Measurements from ENCODE around the gene REG4.

Gene REG4

GRCh38 chr1:119779869-119780356, 31.3 kb downstream of the REG4 start:
- DNase-seq (ENCODE audit: low read depth in 2 of 2), result no peak

- no peak for DNase-seq (ENCODE audit: low read depth in 2 of 2)
These were observed 32.2 kb downstream of the REG4 start for GRCh38 chr1:119778886-119779560.

GRCh38 chr1:119778359-119778758, 32.9 kb downstream of the REG4 start:
- DNase-seq (ENCODE audit: low read depth in 2 of 2), result no peak

- DNase-seq (ENCODE audit: low read depth in 2 of 2), result no peak
These were observed 36.3 kb downstream of the REG4 start for GRCh38 chr1:119774746-119775490.

GRCh38 chr1:119773711-119774241, 37.5 kb downstream of the REG4 start:
- no peak for DNase-seq (ENCODE audit: low read depth in 2 of 2)

GRCh38 chr1:119772298-119772697, 39.0 kb downstream of the REG4 start:
- no peak for DNase-seq (ENCODE audit: low read depth in 2 of 2)

- DNase-seq (ENCODE audit: low read depth in 2 of 2), result no peak
These were observed 39.5 kb downstream of the REG4 start for GRCh38 chr1:119771770-119772169.

GRCh38 chr1:119771016-119771415, 40.2 kb downstream of the REG4 start:
- DNase-seq (ENCODE audit: low read depth in 2 of 2), result no peak

GRCh38 chr1:119768778-119769177, 42.5 kb downstream of the REG4 start, which contains the start of gene HMGCS2:
TSS of gene HMGCS2 (minus strand) at chr1:119768905. CDS start at chr1:119768844, 61 bp downstream.
- DNase-seq (ENCODE audit: low read depth in 2 of 2), result no peak

- no peak for DNase-seq (ENCODE audit: low read depth in 2 of 2)
These were observed 43.8 kb downstream of the REG4 start for GRCh38 chr1:119767486-119767885.

- DNase-seq (ENCODE audit: low read depth in 2 of 2), result no peak
These were observed 44.9 kb downstream of the REG4 start for GRCh38 chr1:119766374-119766794.

GRCh38 chr1:119764220-119764619, 47.0 kb downstream of the REG4 start:
- no peak for DNase-seq (ENCODE audit: low read depth in 2 of 2)

GRCh38 chr1:119762953-119763352, 48.3 kb downstream of the REG4 start:
- no peak for DNase-seq (ENCODE audit: low read depth in 2 of 2)

- no peak for DNase-seq (ENCODE audit: low read depth in 2 of 2)
These were observed 48.9 kb downstream of the REG4 start for GRCh38 chr1:119762409-119762808.

GRCh38 chr1:119758584-119758983, 52.7 kb downstream of the REG4 start:
- no peak for DNase-seq (ENCODE audit: low read depth in 2 of 2)

GRCh38 chr1:119752592-119752991, 58.7 kb downstream of the REG4 start:
- no peak for DNase-seq (ENCODE audit: low read depth in 2 of 2)

GRCh38 chr1:119748040-119748439, 63.2 kb downstream of the REG4 start:
- DNase-seq (ENCODE audit: low read depth in 2 of 2), result no peak

- DNase-seq (ENCODE audit: low read depth in 2 of 2), result no peak
These were observed 63.8 kb downstream of the REG4 start for GRCh38 chr1:119747451-119747850.

GRCh38 chr1:119745034-119745433, 66.2 kb downstream of the REG4 start:
- no peak for DNase-seq (ENCODE audit: low read depth in 2 of 2)

- no peak for DNase-seq (ENCODE audit: low read depth in 2 of 2)
These were observed 66.7 kb downstream of the REG4 start for GRCh38 chr1:119744598-119744942.

Measured in stimulated activated CD8-positive, alpha-beta memory T cell treated with anti-CD3 and anti-CD28 coated beads, Interleukin-15, amount 100 ng/mL, for 48 hours (primary cell).